Natural killer cell (primary cell): ENCODE results near the gene GMPPB. TPM values are rescaled to one million over a fixed set of nuclear protein-coding genes. Genes with fewer than 3 reads are reported as not detected.
A peak's percentile ranks its signal among the peaks of the same experiment; 100 is the strongest.

Experiments used
- ATAC-seq, 3 donors: fragments of 150-1000 bp in 2 of 3; fragments of 200-7000 bp in 1 of 3; cut with Tn5 transposase; 1 replicate in 1 of 3; 2 replicates in 2 of 3; pipeline ENCODE4 v1.10.0; 2021; ENCODE audit warnings: mild to moderate bottlenecking in 2 of 3, moderate library complexity in 2 of 3
- DNase-seq, 2 donors: peaks; one replicate each; pipeline versions ENCODE4 v3.0.0 to v3.0.0-alpha.2; 2013 to 2021; ENCODE audit warnings: mixed read lengths in 1 of 2
- H3K27ac ChIP-seq: one replicate; pipeline ENCODE4 v1.5.1; 2013; ENCODE audit warnings: mild to moderate bottlenecking, low read length
- H3K27me3 ChIP-seq: one replicate; pipeline ENCODE4 v1.6.1; 2013; ENCODE audit warnings: low read length; ENCODE audit not compliant: control insufficient read depth, insufficient read depth
- H3K36me3 ChIP-seq: one replicate; pipeline ENCODE4 v1.6.1; 2013; ENCODE audit warnings: low read length; ENCODE audit not compliant: control insufficient read depth, insufficient read depth
- H3K4me1 ChIP-seq: one replicate; pipeline ENCODE4 v1.6.1; 2013; ENCODE audit warnings: low read length; ENCODE audit not compliant: control insufficient read depth, insufficient read depth
- H3K4me3 ChIP-seq: one replicate; pipeline ENCODE4 v1.5.1; 2013; ENCODE audit warnings: low read length
- H3K9me3 ChIP-seq: one replicate; pipeline ENCODE4 v1.6.1; 2013; ENCODE audit warnings: low read length; ENCODE audit not compliant: control insufficient read depth, insufficient read depth
- H3K27ac Mint-ChIP-seq, 2 donors: one replicate each; pipeline ENCODE4 v1.8.0; 2022; ENCODE audit warnings: mild to moderate bottlenecking in 2 of 2, mixed read lengths in 2 of 2, moderate library complexity in 1 of 2
- H3K27me3 Mint-ChIP-seq, 2 donors: one replicate each; pipeline ENCODE4 v1.8.0; 2022; ENCODE audit warnings: low read depth in 2 of 2, mixed read lengths in 2 of 2
- H3K36me3 Mint-ChIP-seq: one replicate; pipeline ENCODE4 v1.8.0; 2022; ENCODE audit warnings: mixed read lengths
- H3K4me1 Mint-ChIP-seq, 2 donors: one replicate each; pipeline ENCODE4 v1.8.0; 2022; ENCODE audit warnings: mixed read lengths in 2 of 2
- H3K4me3 Mint-ChIP-seq: one replicate; pipeline ENCODE4 v1.8.0; 2022; ENCODE audit warnings: mild to moderate bottlenecking, moderate library complexity, mixed read lengths
- H3K9me3 Mint-ChIP-seq, 2 donors: one replicate each; pipeline ENCODE4 v1.8.0; 2022; ENCODE audit warnings: mixed read lengths in 2 of 2
- CTCF ChIP-seq: fragments of 200-600 bp; IDR thresholded peaks from one replicate; pipeline ENCODE4 v1.8.0; 2022; ENCODE audit warnings: antibody characterized with exemption
- WGBS: methylation state at CpG from one replicate; pipeline ENCODE4 v1.1.7; 2013; ENCODE audit warnings: missing lambda C conversion rate; ENCODE audit not compliant: insufficient coverage; 5-methylcytosine and 5-hydroxymethylcytosine counted together
- intact Hi-C: fragments of 100-400 bp; cut with micrococcal nuclease; formaldehyde crosslinking; loops from one replicate; pipeline ENCODE4 v1.14.2; 2022
- total RNA-seq, 4 donors: library from RNA; stranded (reverse); fragments of 120-200 nt in 1 of 4; gene quantifications; one replicate each; pipeline versions ENCODE4 v1.2.3 to v1.2.4, GENCODE V29; 2013 to 2022

Gene GMPPB
- total RNA-seq, 3 donors from 2014 or later (not counting 1 experiment from before 2014, with no cell fraction given): 24.1 to 28.9 (median 27.5) TPM

DNA sequence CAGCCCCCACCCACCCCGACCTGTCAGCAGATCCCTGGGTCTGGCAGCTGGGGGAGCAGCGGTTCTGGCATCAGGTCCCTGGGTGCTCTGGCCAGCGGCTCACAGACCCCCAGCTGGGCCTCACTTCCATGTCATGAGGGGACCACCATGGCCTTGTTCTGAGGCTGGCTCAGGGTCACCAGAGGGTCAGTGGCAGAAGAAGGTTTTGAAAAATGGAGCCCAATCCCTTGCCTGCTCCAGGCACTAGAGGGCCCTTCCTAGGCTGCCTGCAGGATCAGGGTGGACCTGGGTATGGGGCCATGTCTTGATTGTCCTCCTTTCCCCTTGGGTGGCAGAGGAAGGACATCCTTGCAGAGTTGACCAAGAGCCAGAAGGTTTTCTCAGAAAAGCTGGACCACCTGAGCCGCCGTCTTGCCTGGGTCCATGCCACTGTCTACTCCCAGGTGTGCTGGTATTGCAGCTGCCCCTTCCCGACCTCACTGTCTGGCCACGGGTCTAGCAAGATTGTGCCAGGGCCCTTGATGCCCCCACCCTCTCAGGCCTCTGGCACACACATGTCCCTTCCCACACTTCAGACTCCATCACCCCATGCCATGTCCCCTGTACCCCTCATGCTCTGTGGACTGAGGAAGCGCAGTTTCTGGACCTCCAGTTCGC lies 17.2 kb downstream of the GMPPB start:
- WGBS: 96% methylated on average over 9 of the region's 9 CpGs
- ATAC-seq (no peak), DNase-seq (no peak)
- no peaks in the 10 kb centered on the region for H3K27me3 ChIP-seq
- Mint-ChIP-seq H3K27me3 (no peaks in the 10 kb centered on the region), H3K4me1 (peaks cover 7 to 13% of the 10 kb centered on the region in 2 donors), H3K4me3 (no peak overlapping the region), H3K27ac (no peak overlapping the region), H3K9me3 (no peaks in the 10 kb centered on the region), H3K36me3 (no peaks in the 10 kb centered on the region)
- H3K4me1 ChIP-seq: peaks cover 9% of the 10 kb centered on the region
- H3K36me3 ChIP-seq: peaks cover 16% of the 10 kb centered on the region
- no peak overlapping the region for H3K4me3 ChIP-seq
- no peaks in the 10 kb centered on the region for H3K9me3 ChIP-seq
- no peak for TF ChIP-seq CTCF
- intact Hi-C loops: no loop called here
- H3K27ac ChIP-seq: no peak overlapping the region

DNA sequence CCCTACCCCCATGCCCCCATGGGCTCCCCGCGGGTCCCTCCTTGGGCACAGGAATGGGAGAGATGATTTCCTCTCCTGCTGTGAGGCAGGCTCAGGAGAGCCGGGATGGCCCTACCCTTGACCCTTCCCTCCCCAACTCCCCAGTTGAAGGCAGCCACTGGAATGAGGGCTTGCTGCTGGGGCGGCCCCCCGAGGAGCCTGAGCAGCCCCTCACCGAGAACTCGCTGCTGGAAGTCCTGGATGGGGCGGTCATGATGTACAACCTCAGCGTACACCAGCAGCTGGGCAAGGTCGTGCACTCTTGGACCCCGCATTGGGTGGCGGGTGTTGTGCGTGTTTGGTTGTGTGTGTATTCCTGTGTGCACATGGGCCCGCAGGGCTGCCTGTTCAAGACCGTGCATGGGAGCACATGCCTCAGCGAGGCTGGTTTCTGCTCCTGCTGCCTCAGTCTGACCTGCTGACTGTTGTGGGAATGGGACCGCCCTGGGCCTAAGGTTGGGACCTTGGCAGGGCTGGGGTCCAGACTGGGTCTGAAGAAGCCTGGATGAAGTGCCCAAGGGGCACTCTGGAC lies 18.3 kb downstream of the GMPPB start:
- H3K27ac ChIP-seq: no peak overlapping the region
- WGBS: 98% methylated on average over 15 of the region's 17 CpGs
- H3K4me1 Mint-ChIP-seq: peaks cover 0 to 7% of the 10 kb centered on the region in 2 donors
- H3K4me1 ChIP-seq: no peaks in the 10 kb centered on the region
- no peaks in the 10 kb centered on the region for H3K36me3 Mint-ChIP-seq
- no peak for TF ChIP-seq CTCF
- no peak overlapping the region for H3K4me3 ChIP-seq
- no peaks in the 10 kb centered on the region for H3K9me3 Mint-ChIP-seq
- no peaks in the 10 kb centered on the region for H3K27me3 Mint-ChIP-seq
- H3K4me3 Mint-ChIP-seq: no peak overlapping the region
- DNase-seq (no peak), ATAC-seq (no peak)
- H3K36me3 ChIP-seq: peaks cover 24% of the 10 kb centered on the region
- H3K27me3 ChIP-seq: no peaks in the 10 kb centered on the region
- H3K27ac Mint-ChIP-seq: no peak overlapping the region
- intact Hi-C loops: no loop called here
- H3K9me3 ChIP-seq: no peaks in the 10 kb centered on the region

- DNase-seq (no peak), ATAC-seq (no peak)
- intact Hi-C loops: no loop called here
- no peak for TF ChIP-seq CTCF
- WGBS: 97% methylated on average over 8 of the region's 8 CpGs
- Histone ChIP-seq H3K4me1 (no peaks in the 10 kb centered on the region), H3K36me3 (peaks cover 32% of the 10 kb centered on the region), H3K27ac (no peak overlapping the region), H3K27me3 (no peaks in the 10 kb centered on the region), H3K9me3 (no peaks in the 10 kb centered on the region), H3K4me3 (no peak overlapping the region)
- Mint-ChIP-seq H3K27me3 (no peaks in the 10 kb centered on the region), H3K36me3 (no peaks in the 10 kb centered on the region), H3K9me3 (no peaks in the 10 kb centered on the region), H3K27ac (no peak overlapping the region), H3K4me3 (no peak overlapping the region), H3K4me1 (peaks cover 0 to 7% of the 10 kb centered on the region in 2 donors)
Observed at GRCh38 chr3:49704629-49705028, 19.1 kb downstream of the GMPPB start.

DNA sequence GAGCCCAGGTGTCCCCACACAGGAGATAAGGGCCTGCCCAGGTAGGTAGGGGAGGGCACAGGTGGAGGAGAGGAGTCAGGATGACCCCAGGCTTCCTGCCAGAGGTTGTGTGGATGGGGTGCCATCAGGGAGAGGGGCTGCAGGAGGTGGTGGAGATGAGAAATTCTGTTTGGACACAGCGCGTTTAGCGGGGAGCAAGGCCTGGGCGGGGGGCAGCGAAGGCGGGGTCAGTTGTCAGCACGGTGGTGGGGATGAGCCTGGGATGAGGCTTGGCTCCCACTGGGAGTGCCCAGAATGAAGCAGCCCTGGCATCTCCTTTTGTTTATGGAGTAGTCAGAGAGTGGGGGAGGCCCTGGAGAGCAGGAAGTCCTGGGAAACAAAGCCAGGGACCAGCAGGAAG lies 19.8 kb downstream of the GMPPB start:
- DNase-seq (no peak), ATAC-seq (no peak)
- H3K4me3 Mint-ChIP-seq: no peak overlapping the region
- 97% methylated on average over 7 of the region's 7 CpGs for WGBS
- no peaks in the 10 kb centered on the region for H3K36me3 Mint-ChIP-seq
- no peaks in the 10 kb centered on the region for H3K27me3 Mint-ChIP-seq
- peak overlapping the region in 1 of 2 donors; percentile 58 for H3K27ac Mint-ChIP-seq
- Histone ChIP-seq H3K4me3 (no peak overlapping the region), H3K36me3 (peaks cover 37% of the 10 kb centered on the region), H3K27ac (no peak overlapping the region), H3K9me3 (no peaks in the 10 kb centered on the region), H3K27me3 (no peaks in the 10 kb centered on the region), H3K4me1 (no peaks in the 10 kb centered on the region)
- no peak for TF ChIP-seq CTCF
- H3K4me1 Mint-ChIP-seq: peaks cover 0 to 7% of the 10 kb centered on the region in 2 donors
- intact Hi-C loops: loop anchor here (1.0 kb wide), 1 partner anchor 135 kb away; no protein-coding TSS in a partner anchor
- no peaks in the 10 kb centered on the region for H3K9me3 Mint-ChIP-seq
